Lower leg skin (tissue), 4 donors: ENCODE data around the gene C1QL1. TPM values are rescaled to one million over a fixed set of nuclear protein-coding genes. Genes with fewer than 3 reads are reported as not detected.

Experiments used
- DNase-seq, 2 donors: peaks; one replicate each; pipeline ENCODE4 v3.0.0-alpha.2; 2019; ENCODE audit warnings: low spot score in 2 of 2
- H3K4me3 ChIP-seq: fragments of 200-600 bp; sonication (generic); 2 replicates; pipeline ENCODE4 v1.5.1; 2017; ENCODE audit warnings: mild to moderate bottlenecking, low read depth; ENCODE audit not compliant: poor library complexity, severe bottlenecking
- CTCF ChIP-seq, 3 donors: fragments of 450-650 bp; IDR thresholded peaks; one replicate each; pipeline ENCODE4 v1.5.1; 2016; ENCODE audit warnings: antibody characterized with exemption in 3 of 3, mild to moderate bottlenecking in 3 of 3, moderate library complexity in 2 of 3
- POLR2A ChIP-seq, 2 donors: fragments of 450-650 bp; IDR thresholded peaks; one replicate each; pipeline ENCODE4 v1.6.1; 2016 to 2017; ENCODE audit warnings: antibody characterized with exemption in 2 of 2, mild to moderate bottlenecking in 1 of 2, moderate library complexity in 1 of 2
- WGBS, 2 donors: methylation state at CpG; one replicate each; pipeline ENCODE4 v1.1.5; 2018; 5-methylcytosine and 5-hydroxymethylcytosine counted together
- intact Hi-C: fragments of 100-400 bp; cut with DNase I; formaldehyde crosslinking; loops from one replicate; pipeline ENCODE4 v1.15.0; 2023; ENCODE audit warnings: low total_unique reads
- total RNA-seq, 4 donors: library from RNA; depleted of rRNA; stranded (reverse); fragments of >200 nt; gene quantifications; one replicate each; pipeline ENCODE4 v1.1.0, GENCODE V29; 2016

Gene C1QL1
- total RNA-seq, 4 donors from 2014 or later = 0.21 to 1.4 (median 0.73) TPM

- intact Hi-C loops = no loop called here
- WGBS, 2 donors = 68 to 80% methylated on average over 8 of the region's 8 CpGs
- no peak overlapping the region for H3K4me3 ChIP-seq
- DNase-seq = no peak
- no peak for TF ChIP-seq CTCF (IDR thresholded peaks at IDR 0.05)
- TF ChIP-seq POLR2A (IDR thresholded peaks at IDR 0.05) = no peak
Measured at GRCh38 chr17:45003877-45004276, 35.8 kb upstream of the C1QL1 start.

GRCh38 chr17:45001310-45001709, 33.2 kb upstream of the C1QL1 start:
- TF ChIP-seq CTCF (IDR thresholded peaks at IDR 0.05) (no peak), POLR2A (IDR thresholded peaks at IDR 0.05) (no peak)
- intact Hi-C loops = no loop called here
- 79 to 86% methylated on average over 3 of the region's 3 CpGs for WGBS, 2 donors

GRCh38 chr17:44999433-44999832, 31.3 kb upstream of the C1QL1 start:
- no peak for TF ChIP-seq POLR2A (IDR thresholded peaks at IDR 0.05)
- TF ChIP-seq CTCF (IDR thresholded peaks at IDR 0.05) = no peak
- H3K4me3 ChIP-seq = no peak overlapping the region
- WGBS, 2 donors = 90 to 96% methylated on average over 3 of the region's 3 CpGs
- DNase-seq = no peak
- intact Hi-C loops = no loop called here

More at GRCh38 chr17:45001310-45001709, 33.2 kb upstream of the C1QL1 start:
- no peak overlapping the region for H3K4me3 ChIP-seq
- DNase-seq = no peak

GRCh38 chr17:44998646-44999045, 30.5 kb upstream of the C1QL1 start:
- TF ChIP-seq CTCF (IDR thresholded peaks at IDR 0.05) (no peak), POLR2A (IDR thresholded peaks at IDR 0.05) (no peak)
- DNase-seq = no peak
- H3K4me3 ChIP-seq = no peak overlapping the region
- intact Hi-C loops = no loop called here

- TF ChIP-seq CTCF (IDR thresholded peaks at IDR 0.05) = no peak
- TF ChIP-seq POLR2A (IDR thresholded peaks at IDR 0.05) = no peak
- DNase-seq = no peak
- H3K4me3 ChIP-seq = no peak overlapping the region
- intact Hi-C loops = no loop called here
- WGBS, 2 donors = 53 to 57% methylated on average over 7 of the region's 7 CpGs
Measured at GRCh38 chr17:44997733-44998520, 29.8 kb upstream of the C1QL1 start.

- intact Hi-C loops = no loop called here
- WGBS, 2 donors = 75 to 77% methylated on average over 10 of the region's 10 CpGs
- TF ChIP-seq CTCF (IDR thresholded peaks at IDR 0.05) (no peak), POLR2A (IDR thresholded peaks at IDR 0.05) (no peak)
- H3K4me3 ChIP-seq = no peak overlapping the region
- DNase-seq = no peak
Measured at GRCh38 chr17:44996304-44996703, 28.2 kb upstream of the C1QL1 start.
